ENCODE measurements around the gene HDAC2.

Gene HDAC2

GRCh38 chr6:113982055-113982550, 11.2 kb upstream of the HDAC2 start:
- Histone ChIP-seq H3K27ac (no peak overlapping the region), H3K4me3 (no peak overlapping the region), H3K9ac (ENCODE audit: insufficient read length) (no peak overlapping the region), H3K36me3 (ENCODE audit: insufficient read depth, low read length) (no peaks in the 10 kb centered on the region), H3K9me3 (ENCODE audit: low read depth, low read length) (no peaks in the 10 kb centered on the region)
- TF ChIP-seq POLR2AphosphoS5 (IDR thresholded peaks at IDR 0.05; ENCODE audit: borderline replicate concordance, low read depth, low read length) = no peak
- no peak for TF ChIP-seq EZH2 (IDR thresholded peaks at IDR 0.05)
- TF ChIP-seq FOXP2 (optimal IDR thresholded peaks at IDR 0.05; ENCODE audit: control extremely low read depth, extremely low read length, insufficient read depth) = no peak
- DNase-seq (ENCODE audit: low read depth, low spot score) = no peak

GRCh38 chr6:113980937-113981554, 10.1 kb upstream of the HDAC2 start:
- no peak overlapping the region for H3K27ac ChIP-seq
- no peak for DNase-seq (ENCODE audit: low read depth, low spot score)
- H3K4me3 ChIP-seq = no peak overlapping the region
- no peaks in the 10 kb centered on the region for H3K9me3 ChIP-seq (ENCODE audit: low read depth, low read length)
- TF ChIP-seq POLR2AphosphoS5 (IDR thresholded peaks at IDR 0.05; ENCODE audit: borderline replicate concordance, low read depth, low read length) = no peak
- no peak for TF ChIP-seq EZH2 (IDR thresholded peaks at IDR 0.05)
- TF ChIP-seq FOXP2 (optimal IDR thresholded peaks at IDR 0.05; ENCODE audit: control extremely low read depth, extremely low read length, insufficient read depth) = no peak
- H3K9ac ChIP-seq (ENCODE audit: insufficient read length) = no peak overlapping the region
- H3K36me3 ChIP-seq (ENCODE audit: insufficient read depth, low read length) = no peaks in the 10 kb centered on the region

- Histone ChIP-seq H3K4me3 (no peak overlapping the region), H3K27ac (no peak overlapping the region), H3K9me3 (ENCODE audit: low read depth, low read length) (no peaks in the 10 kb centered on the region), H3K36me3 (ENCODE audit: insufficient read depth, low read length) (no peaks in the 10 kb centered on the region), H3K9ac (ENCODE audit: insufficient read length) (no peak overlapping the region)
- DNase-seq (ENCODE audit: low read depth, low spot score) = no peak
- TF ChIP-seq EZH2 (IDR thresholded peaks at IDR 0.05) (no peak), POLR2AphosphoS5 (IDR thresholded peaks at IDR 0.05; ENCODE audit: borderline replicate concordance, low read depth, low read length) (no peak), FOXP2 (optimal IDR thresholded peaks at IDR 0.05; ENCODE audit: control extremely low read depth, extremely low read length, insufficient read depth) (no peak)
Measured at GRCh38 chr6:113979937-113980336, 9.0 kb upstream of the HDAC2 start.

GRCh38 chr6:113978084-113978675, 7.2 kb upstream of the HDAC2 start:
- H3K9ac ChIP-seq (ENCODE audit: insufficient read length) = no peak overlapping the region
- no peaks in the 10 kb centered on the region for H3K36me3 ChIP-seq (ENCODE audit: insufficient read depth, low read length)
- no peak overlapping the region for H3K4me3 ChIP-seq
- TF ChIP-seq FOXP2 (optimal IDR thresholded peaks at IDR 0.05; ENCODE audit: control extremely low read depth, extremely low read length, insufficient read depth) (no peak), POLR2AphosphoS5 (IDR thresholded peaks at IDR 0.05; ENCODE audit: borderline replicate concordance, low read depth, low read length) (no peak), EZH2 (IDR thresholded peaks at IDR 0.05) (no peak)
- no peaks in the 10 kb centered on the region for H3K9me3 ChIP-seq (ENCODE audit: low read depth, low read length)
- DNase-seq (ENCODE audit: low read depth, low spot score) = no peak
- H3K27ac ChIP-seq = no peak overlapping the region

GRCh38 chr6:113976806-113977205, 5.9 kb upstream of the HDAC2 start:
- no peak for TF ChIP-seq EZH2 (IDR thresholded peaks at IDR 0.05)
- TF ChIP-seq FOXP2 (optimal IDR thresholded peaks at IDR 0.05; ENCODE audit: control extremely low read depth, extremely low read length, insufficient read depth) = no peak
- TF ChIP-seq POLR2AphosphoS5 (IDR thresholded peaks at IDR 0.05; ENCODE audit: borderline replicate concordance, low read depth, low read length) = no peak
- no peak overlapping the region for H3K4me3 ChIP-seq
- no peaks in the 10 kb centered on the region for H3K36me3 ChIP-seq (ENCODE audit: insufficient read depth, low read length)
- no peaks in the 10 kb centered on the region for H3K9me3 ChIP-seq (ENCODE audit: low read depth, low read length)
- no peak overlapping the region for H3K27ac ChIP-seq
- no peak for DNase-seq (ENCODE audit: low read depth, low spot score)
- no peak overlapping the region for H3K9ac ChIP-seq (ENCODE audit: insufficient read length)

- no peak for DNase-seq (ENCODE audit: low read depth, low spot score)
- H3K4me3 ChIP-seq = peak overlapping the region; percentile 92; the same call in 1 of the 2 replicates
Measured at GRCh38 chr6:113971741-113972140, 793 bp upstream of the HDAC2 start.

GRCh38 chr6:113969888-113970804, 802 bp downstream of the HDAC2 start:
- peaks cover 26% of the 10 kb centered on the region for H3K36me3 ChIP-seq (ENCODE audit: insufficient read depth, low read length)
- no peak for DNase-seq (ENCODE audit: low read depth, low spot score)
- TF ChIP-seq FOXP2 (optimal IDR thresholded peaks at IDR 0.05; ENCODE audit: control extremely low read depth, extremely low read length, insufficient read depth) = no peak
- TF ChIP-seq EZH2 (IDR thresholded peaks at IDR 0.05) = no peak
- no peak for TF ChIP-seq POLR2AphosphoS5 (IDR thresholded peaks at IDR 0.05; ENCODE audit: borderline replicate concordance, low read depth, low read length)

More at GRCh38 chr6:113971741-113972140, 793 bp upstream of the HDAC2 start:
- H3K36me3 ChIP-seq (ENCODE audit: insufficient read depth, low read length) = peaks cover 15% of the 10 kb centered on the region
- no peaks in the 10 kb centered on the region for H3K9me3 ChIP-seq (ENCODE audit: low read depth, low read length)
- TF ChIP-seq FOXP2 (optimal IDR thresholded peaks at IDR 0.05; ENCODE audit: control extremely low read depth, extremely low read length, insufficient read depth) (no peak), POLR2AphosphoS5 (IDR thresholded peaks at IDR 0.05; ENCODE audit: borderline replicate concordance, low read depth, low read length) (no peak), EZH2 (IDR thresholded peaks at IDR 0.05) (no peak)
- no peak overlapping the region for H3K27ac ChIP-seq
- H3K9ac ChIP-seq (ENCODE audit: insufficient read length) = no peak overlapping the region

GRCh38 chr6:113968472-113968871, 2.5 kb downstream of the HDAC2 start:
- DNase-seq (ENCODE audit: low read depth, low spot score) = no peak
- peaks cover 41% of the 10 kb centered on the region for H3K36me3 ChIP-seq (ENCODE audit: insufficient read depth, low read length)
- no peak for TF ChIP-seq EZH2 (IDR thresholded peaks at IDR 0.05)
- no peak for TF ChIP-seq POLR2AphosphoS5 (IDR thresholded peaks at IDR 0.05; ENCODE audit: borderline replicate concordance, low read depth, low read length)
- TF ChIP-seq FOXP2 (optimal IDR thresholded peaks at IDR 0.05; ENCODE audit: control extremely low read depth, extremely low read length, insufficient read depth) = no peak
- peaks cover 4% of the 10 kb centered on the region for H3K9me3 ChIP-seq (ENCODE audit: low read depth, low read length)
- peak overlapping the region; percentile 92 for H3K4me3 ChIP-seq
- H3K27ac ChIP-seq = no peak overlapping the region
- H3K9ac ChIP-seq (ENCODE audit: insufficient read length) = peak overlapping the region; percentile 91

More at GRCh38 chr6:113969888-113970804, 802 bp downstream of the HDAC2 start:
- Histone ChIP-seq H3K27ac (peak overlapping the region; percentile 84), H3K9ac (ENCODE audit: insufficient read length) (peak overlapping the region; percentile 91), H3K4me3 (peak overlapping the region; percentile 92), H3K9me3 (ENCODE audit: low read depth, low read length) (peaks cover 4% of the 10 kb centered on the region; the same call in 1 of the 2 replicates)

Measured in SK-N-MC (cell line).